GM12872 (cell line): ENCODE results near the gene PARD6A.

Experiments
- CTCF ChIP-seq: IDR thresholded peaks from 3 replicates; pipeline ENCODE4 v1.5.1; 2011; ENCODE audit warnings: low read depth, mild to moderate bottlenecking, low read length, moderate library complexity; ENCODE audit not compliant: insufficient read depth

PARD6A gene

GRCh38 chr16:67650023-67650422 lies 10.7 kb upstream of the PARD6A start:
- TF ChIP-seq CTCF, result no peak

- no peak for TF ChIP-seq CTCF
Measured at GRCh38 chr16:67651039-67651438, 9.7 kb upstream of the PARD6A start.

- TF ChIP-seq CTCF, result no peak
Measured at GRCh38 chr16:67651847-67652246, 8.9 kb upstream of the PARD6A start.

- TF ChIP-seq CTCF, result no peak
Measured at GRCh38 chr16:67652578-67653127, 8.1 kb upstream of the PARD6A start.

- no peak for TF ChIP-seq CTCF
Measured at GRCh38 chr16:67653128-67653788, 7.5 kb upstream of the PARD6A start.

- TF ChIP-seq CTCF, result no peak
Measured at GRCh38 chr16:67653789-67654402, 6.9 kb upstream of the PARD6A start.

GRCh38 chr16:67654403-67654911 lies 6.3 kb upstream of the PARD6A start:
- TF ChIP-seq CTCF, result no peak
